Sigmoid colon (tissue), 7 donors: ENCODE results near the gene AFF2. TPM values are rescaled to one million over a fixed set of nuclear protein-coding genes. Genes with fewer than 3 reads are reported as not detected.

Experiments used
- DNase-seq: peaks from one replicate; pipeline ENCODE4 v3.0.0-alpha.2; 2019
- H3K27ac ChIP-seq, 4 donors: fragments of 200-600 bp; sonication (generic); one replicate each; pipeline ENCODE4 v1.5.1; 2016 to 2019; ENCODE audit warnings: mild to moderate bottlenecking in 1 of 4
- H3K27me3 ChIP-seq, 3 donors: fragments of 200-600 bp; sonication (generic); one replicate each; pipeline ENCODE4 v1.5.1; 2019; ENCODE audit warnings: mild to moderate bottlenecking in 1 of 3
- H3K36me3 ChIP-seq, 4 donors: fragments of 200-600 bp; sonication (generic); one replicate each; pipeline ENCODE4 v1.5.1; 2016 to 2019
- H3K4me1 ChIP-seq, 4 donors: fragments of 200-600 bp; sonication (generic); one replicate each; pipeline ENCODE4 v1.5.1; 2017 to 2019
- H3K4me3 ChIP-seq, 4 donors: fragments of 200-600 bp; sonication (generic); one replicate each; pipeline ENCODE4 v1.5.1; 2017 to 2019; ENCODE audit warnings: mild to moderate bottlenecking in 2 of 4, moderate library complexity in 1 of 4
- H3K9me3 ChIP-seq, 4 donors: fragments of 200-600 bp in 3 of 4; sonication (generic) in 3 of 4; one replicate each; pipeline versions ENCODE4 v1.5.1 to v1.6.1; 2013 to 2019
- CTCF ChIP-seq, 4 experiments: fragments of 450-650 bp in 3 of 4; fragments of 200-600 bp in 1 of 4; IDR thresholded peaks; one replicate each; pipeline ENCODE4 v1.5.1; 2016 to 2019; ENCODE audit warnings: antibody characterized with exemption in 4 of 4, mild to moderate bottlenecking in 3 of 4, moderate library complexity in 2 of 4
- EP300 ChIP-seq, 4 donors: sonication (generic); formaldehyde crosslinking; IDR thresholded peaks; one replicate each; pipeline ENCODE4 v1.6.1; 2017; ENCODE audit warnings: antibody characterized with exemption in 4 of 4
- POLR2A ChIP-seq, 2 donors: fragments of 450-650 bp; IDR thresholded peaks; one replicate each; pipeline ENCODE4 v1.6.1; 2016; ENCODE audit warnings: antibody characterized with exemption in 2 of 2, mild to moderate bottlenecking in 2 of 2, moderate library complexity in 2 of 2
- POLR2AphosphoS5 ChIP-seq, 4 donors: sonication (generic); formaldehyde crosslinking; IDR thresholded peaks; one replicate each; pipeline ENCODE4 v1.6.1; 2017; ENCODE audit warnings: antibody characterized with exemption in 4 of 4
- WGBS, 2 donors: extraction: QIAGEN DNeasy Blood & Tissue Kit; methylation state at CpG; one replicate each; pipeline ENCODE4 v1.1.7; 2013; 5-methylcytosine and 5-hydroxymethylcytosine counted together
- intact Hi-C: fragments of 100-400 bp; cut with DNase I; formaldehyde crosslinking; loops from one replicate; pipeline ENCODE4 v1.15.1; 2023
- polyA plus RNA-seq, 3 donors: library from polyadenylated mRNA; stranded (reverse); fragments of 200-250 nt; gene quantifications; one replicate each; pipeline ENCODE4 v1.2.3, GENCODE V29; 2013
- total RNA-seq, 4 donors: library from RNA; depleted of rRNA; stranded (reverse); fragments of >200 nt; gene quantifications; one replicate each; pipeline ENCODE4 v1.1.0, GENCODE V29; 2016
- donor health status: healthy with polysubstance abuse.
- donor health status: Bipolar disorder and iron deficiency.
- donor health status: healthy.

AFF2 gene
- total and polyA plus RNA-seq, 7 donors, result 0.27 to 1.7 (median 1.1) TPM; not detected in 2

DNA sequence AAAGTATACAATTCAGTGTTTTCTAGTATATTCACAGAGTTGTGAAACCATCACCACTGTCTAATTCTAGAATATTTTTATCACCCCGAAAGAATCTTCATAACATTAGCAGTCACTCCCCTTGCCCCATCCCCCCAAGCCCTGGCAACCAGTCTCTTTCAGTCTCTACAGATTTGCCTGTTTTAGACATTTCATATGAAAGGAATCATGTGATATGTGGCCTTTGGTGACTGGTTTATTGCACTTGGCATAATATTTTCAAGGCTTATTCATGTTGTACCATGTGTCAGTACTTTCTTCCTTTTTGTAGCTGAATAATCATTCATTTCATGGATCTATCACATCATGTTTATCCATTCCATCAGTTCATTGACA lies 371.7 kb downstream of the AFF2 start:
- no peaks in the 10 kb centered on the region for H3K27me3 ChIP-seq
- H3K9me3 ChIP-seq, result no peaks in the 10 kb centered on the region
- no peak for TF ChIP-seq EP300 (IDR thresholded peaks at IDR 0.05)
- no peak for TF ChIP-seq CTCF (IDR thresholded peaks at IDR 0.05)
- no peak for TF ChIP-seq POLR2AphosphoS5 (IDR thresholded peaks at IDR 0.05)
- DNase-seq, result no peak
- H3K4me1 ChIP-seq, result no peaks in the 10 kb centered on the region
- intact Hi-C loops, result no loop called here
- no peak overlapping the region for H3K4me3 ChIP-seq
- WGBS, 2 donors, result 67 to 68% methylated on average over 1 of the region's 1 CpG
- H3K27ac ChIP-seq, result no peak overlapping the region
- no peaks in the 10 kb centered on the region for H3K36me3 ChIP-seq

DNA sequence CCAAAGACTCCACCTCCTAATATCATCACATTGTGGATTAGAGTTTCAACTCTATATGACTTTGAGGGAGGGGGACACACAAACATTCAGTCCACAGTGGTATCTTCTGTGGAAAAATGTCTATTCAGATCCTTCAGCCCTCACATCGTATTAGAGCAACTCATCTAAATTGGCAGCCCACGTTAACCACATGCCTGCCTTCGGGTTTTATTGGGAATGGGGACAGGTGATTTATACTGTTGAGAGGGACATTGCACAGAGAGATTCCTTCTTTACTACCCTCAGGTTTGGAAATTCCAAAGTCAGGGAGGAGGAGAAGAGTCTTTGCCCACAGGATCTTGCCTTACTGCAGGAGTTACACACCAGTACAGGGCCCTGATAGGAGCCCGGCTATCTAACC lies 372.5 kb downstream of the AFF2 start:
- Histone ChIP-seq H3K36me3 (no peaks in the 10 kb centered on the region), H3K4me1 (no peaks in the 10 kb centered on the region), H3K9me3 (no peaks in the 10 kb centered on the region), H3K4me3 (no peak overlapping the region), H3K27me3 (no peaks in the 10 kb centered on the region), H3K27ac (no peak overlapping the region)
- DNase-seq, result no peak
- TF ChIP-seq CTCF (IDR thresholded peaks at IDR 0.05) (no peak), POLR2AphosphoS5 (IDR thresholded peaks at IDR 0.05) (no peak), POLR2A (IDR thresholded peaks at IDR 0.05) (no peak), EP300 (IDR thresholded peaks at IDR 0.05) (no peak)
- 52 to 64% methylated on average over 4 of the region's 4 CpGs for WGBS, 2 donors
- intact Hi-C loops, result no loop called here

DNA sequence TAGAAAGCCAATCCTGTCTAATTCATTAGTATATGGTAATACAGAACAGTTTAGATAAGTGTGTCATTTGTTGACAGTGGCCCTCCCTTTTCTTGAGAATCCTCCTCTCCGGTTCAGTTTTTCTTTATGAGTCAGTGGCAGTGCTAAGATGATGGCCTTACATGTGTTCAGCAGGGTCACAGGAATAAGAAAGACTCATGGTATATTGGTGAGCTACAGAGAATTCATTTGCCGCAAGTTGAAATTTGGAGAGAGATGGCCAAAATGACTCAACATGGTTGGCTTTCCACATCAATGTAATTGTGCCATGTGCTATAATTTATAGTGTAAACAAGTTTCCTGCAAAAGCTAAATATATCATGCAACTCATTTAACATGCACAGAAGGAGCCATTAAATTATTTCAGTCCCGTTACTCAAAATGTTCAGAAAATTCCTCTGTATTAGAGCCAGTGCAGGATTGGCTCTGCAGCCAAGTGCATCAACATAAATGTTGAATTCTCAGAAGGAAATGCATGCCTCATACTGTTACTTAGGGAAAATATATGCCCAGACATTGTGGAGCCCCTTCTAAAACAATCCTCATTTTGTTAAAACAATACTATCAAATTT lies 374.3 kb downstream of the AFF2 start:
- Histone ChIP-seq H3K4me3 (no peak overlapping the region), H3K9me3 (no peaks in the 10 kb centered on the region), H3K27ac (no peak overlapping the region), H3K36me3 (no peaks in the 10 kb centered on the region), H3K27me3 (no peaks in the 10 kb centered on the region), H3K4me1 (no peaks in the 10 kb centered on the region)
- no peak for TF ChIP-seq EP300 (IDR thresholded peaks at IDR 0.05)
- no peak for TF ChIP-seq POLR2AphosphoS5 (IDR thresholded peaks at IDR 0.05)
- TF ChIP-seq CTCF (IDR thresholded peaks at IDR 0.05), result no peak
- no peak for TF ChIP-seq POLR2A (IDR thresholded peaks at IDR 0.05)
- WGBS, 2 donors, result 63 to 73% methylated on average over 3 of the region's 3 CpGs
- no peak for DNase-seq
- intact Hi-C loops, result no loop called here

GRCh38 chrX:148878371-148878770 lies 378.0 kb downstream of the AFF2 start:
- DNase-seq, result no peak
- WGBS, 2 donors, result 87 to 92% methylated on average over 5 of the region's 5 CpGs

More at GRCh38 chrX:148878371-148878770, 378.0 kb downstream of the AFF2 start:
- Histone ChIP-seq H3K4me3 (no peak overlapping the region), H3K36me3 (no peaks in the 10 kb centered on the region), H3K9me3 (no peaks in the 10 kb centered on the region), H3K27me3 (no peaks in the 10 kb centered on the region), H3K4me1 (no peaks in the 10 kb centered on the region), H3K27ac (no peak overlapping the region)
- intact Hi-C loops, result no loop called here
- no peak for TF ChIP-seq EP300 (IDR thresholded peaks at IDR 0.05)
- TF ChIP-seq CTCF (IDR thresholded peaks at IDR 0.05), result no peak
- TF ChIP-seq POLR2AphosphoS5 (IDR thresholded peaks at IDR 0.05), result no peak
- TF ChIP-seq POLR2A (IDR thresholded peaks at IDR 0.05), result no peak
